ENCODE measurements around the gene CFAP57. TPM values are rescaled to one million over a fixed set of nuclear protein-coding genes. Genes with fewer than 3 reads are reported as not detected.

The CFAP57 gene
- total and polyA plus RNA-seq, 2 of the 4 experiments (the other 2 are of a cell fraction), result 0.29 to 0.36 TPM

DNA sequence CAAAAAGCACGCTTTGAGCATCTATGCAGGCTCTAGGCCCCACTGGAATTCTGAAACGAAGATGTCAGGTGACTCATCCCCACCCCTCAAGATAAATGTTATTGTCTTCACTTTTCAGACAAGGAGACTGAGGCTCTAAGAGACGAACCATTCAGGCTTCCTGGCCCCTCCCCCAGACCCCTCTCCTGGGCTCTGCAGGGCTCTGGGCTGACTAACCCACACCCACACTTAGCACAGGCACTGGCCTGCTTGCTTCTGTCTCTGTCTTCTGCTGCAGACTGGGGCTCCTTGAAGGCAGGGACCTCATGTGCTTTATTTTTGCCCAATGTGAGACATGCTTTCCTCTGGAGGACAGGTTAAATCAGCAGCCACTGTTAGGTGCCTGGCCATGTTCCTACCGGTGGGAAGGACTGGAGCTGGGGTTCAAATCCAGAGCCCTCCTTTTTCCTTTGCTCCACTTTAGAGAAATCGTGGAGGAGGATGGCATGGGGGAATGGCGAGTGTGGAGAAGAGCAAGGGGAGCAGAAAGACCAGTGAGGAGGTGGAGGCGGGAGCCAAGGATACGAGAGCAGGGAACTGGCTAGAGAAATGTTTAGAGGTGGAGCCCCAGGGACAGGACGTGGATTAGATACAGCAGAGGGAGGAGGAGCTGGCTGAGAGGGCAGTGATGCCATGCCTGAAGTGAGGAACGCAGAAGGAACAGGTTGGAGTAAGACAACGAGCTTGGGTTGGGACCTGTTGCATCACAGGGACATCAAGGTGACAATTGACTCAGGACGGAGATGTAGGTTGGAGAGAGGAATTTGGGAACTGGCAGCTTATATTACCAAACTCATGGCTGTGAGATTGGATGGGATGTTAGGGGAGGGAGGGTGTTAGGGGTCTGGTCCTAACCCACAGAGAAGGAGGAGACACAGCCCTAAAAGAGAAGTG, 99.3 kb downstream of the CFAP57 start:
- Histone ChIP-seq H4K5ac (ENCODE audit: low read depth, low read length) (no peak overlapping the region), H3K27me3 (ENCODE audit: control insufficient read depth, insufficient read depth, low read length) (peaks cover 5% of the 10 kb centered on the region; the same call in 1 of the 2 replicates), H3K36me3 (ENCODE audit: control insufficient read depth, insufficient read depth, low read length) (no peaks in the 10 kb centered on the region), H4K20me1 (ENCODE audit: insufficient read depth, low read length) (no peaks in the 10 kb centered on the region), H2BK20ac (ENCODE audit: low read depth, low read length) (no peak overlapping the region), H2AK9ac (replicated peaks; ENCODE audit: low read depth, low read length, poor library complexity) (peak overlapping the region; percentile 3), H4K91ac (ENCODE audit: insufficient read depth, low read depth, low read length) (no peak overlapping the region), H3K79me1 (ENCODE audit: low read depth in 1 of 2, low read length in 2 of 2) (no peaks in the 10 kb centered on the region), H3K4me2 (ENCODE audit: low read depth, low read length) (no peak overlapping the region), H4K8ac (ENCODE audit: low read depth in 2 of 2, low read length in 2 of 2) (no peak overlapping the region), H3K4ac (ENCODE audit: low read depth, low read length) (no peak overlapping the region), H3K27ac (ENCODE audit: insufficient read depth, low read length) (no peak overlapping the region), H2BK15ac (ENCODE audit: low read depth, low read length) (no peak overlapping the region), H3K9me1 (ENCODE audit: insufficient read depth, low read length) (no peaks in the 10 kb centered on the region; the same call in 1 of the 2 replicates), H3K4me1 (ENCODE audit: control insufficient read depth, insufficient read depth, low read length) (peaks cover 6% of the 10 kb centered on the region; the same call in 1 of the 2 replicates), H3K9me3 (ENCODE audit: control insufficient read depth, insufficient read depth, low read length) (no peaks in the 10 kb centered on the region), H2BK5ac (ENCODE audit: low read depth, low read length, poor library complexity, severe bottlenecking) (no peak overlapping the region), H3K56ac (ENCODE audit: extremely low read depth, insufficient read depth, low read length) (no peak overlapping the region), H2BK120ac (ENCODE audit: low read depth, low read length) (no peak overlapping the region), H2AFZ (replicated peaks; ENCODE audit: low read length, poor library complexity) (peak overlapping the region; percentile 64), H3K18ac (ENCODE audit: low read depth, low read length) (no peak overlapping the region), H3K23ac (ENCODE audit: low read depth, low read length) (no peak overlapping the region; the same call in 1 of the 2 replicates), H3K14ac (replicated peaks; ENCODE audit: low read depth, low read length) (no peak overlapping the region), H2AK5ac (ENCODE audit: low read depth, low read length) (no peak overlapping the region), H3K9ac (ENCODE audit: low read depth, low read length) (no peak overlapping the region), H3K4me3 (ENCODE audit: insufficient read depth, low read depth, low read length) (no peak overlapping the region)
- ATAC-seq (ENCODE audit: low read depth) (no peak), DNase-seq (peak; percentile 4)
- intact Hi-C loops (cut with micrococcal nuclease), result no loop called here
- dilution Hi-C loops (cut with HindIII; ENCODE audit: low sequenced_read_pairs, unreplicated experiment), result no loop called here
- WGBS, 2 experiments (ENCODE audit: extremely low coverage in 2 of 2, insufficient read length in 1 of 2), result 72% methylated on average over 5 of the region's 12 CpGs; no CpG with 5 or more reads in 1 of the 2 experiments
- ChIA-PET POLR2A (ENCODE audit: unreplicated experiment) (no interaction called here), CTCF (no interaction called here)
- in situ Hi-C loops (cut with MboI; ENCODE audit: low sequenced_read_pairs), result no loop called here
- TF ChIP-seq CEBPB (IDR thresholded peaks at IDR 0.05; ENCODE audit: low read depth, low read length), result no peak
- TF ChIP-seq BHLHE40 (IDR thresholded peaks at IDR 0.05; ENCODE audit: low read depth, low read length), result no peak
- TF ChIP-seq NFE2L2 (IDR thresholded peaks at IDR 0.05; ENCODE audit: low read depth, low read length), result no peak
- no peak for TF ChIP-seq RCOR1 (IDR thresholded peaks at IDR 0.05; ENCODE audit: insufficient replicate concordance, low read length)
- TF ChIP-seq, protein P1, sequence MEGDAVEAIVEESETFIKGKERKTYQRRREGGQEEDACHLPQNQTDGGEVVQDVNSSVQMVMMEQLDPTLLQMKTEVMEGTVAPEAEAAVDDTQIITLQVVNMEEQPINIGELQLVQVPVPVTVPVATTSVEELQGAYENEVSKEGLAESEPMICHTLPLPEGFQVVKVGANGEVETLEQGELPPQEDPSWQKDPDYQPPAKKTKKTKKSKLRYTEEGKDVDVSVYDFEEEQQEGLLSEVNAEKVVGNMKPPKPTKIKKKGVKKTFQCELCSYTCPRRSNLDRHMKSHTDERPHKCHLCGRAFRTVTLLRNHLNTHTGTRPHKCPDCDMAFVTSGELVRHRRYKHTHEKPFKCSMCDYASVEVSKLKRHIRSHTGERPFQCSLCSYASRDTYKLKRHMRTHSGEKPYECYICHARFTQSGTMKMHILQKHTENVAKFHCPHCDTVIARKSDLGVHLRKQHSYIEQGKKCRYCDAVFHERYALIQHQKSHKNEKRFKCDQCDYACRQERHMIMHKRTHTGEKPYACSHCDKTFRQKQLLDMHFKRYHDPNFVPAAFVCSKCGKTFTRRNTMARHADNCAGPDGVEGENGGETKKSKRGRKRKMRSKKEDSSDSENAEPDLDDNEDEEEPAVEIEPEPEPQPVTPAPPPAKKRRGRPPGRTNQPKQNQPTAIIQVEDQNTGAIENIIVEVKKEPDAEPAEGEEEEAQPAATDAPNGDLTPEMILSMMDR (conservative IDR thresholded peaks at IDR 0.05; ENCODE audit: low read depth, low read length), result no peak
- TF ChIP-seq SMC3 (IDR thresholded peaks at IDR 0.05; ENCODE audit: low read depth, low read length), result no peak
- no TSS peak for BruUV-seq (replicated peaks)

Data from IMR-90 (cell line).